ENCODE results near the gene TMEM35A. TPM values are rescaled to one million over a fixed set of nuclear protein-coding genes. Genes with fewer than 3 reads are reported as not detected.

TMEM35A gene
- total RNA-seq, 1 experiment from 2014 or later, result not detected

- H3K36me3 ChIP-seq (ENCODE audit: control insufficient read depth, insufficient read depth, low read length), result peaks cover 15% of the 10 kb centered on the region; the same call in 1 of the 2 replicates
- H3K9me3 ChIP-seq (ENCODE audit: control insufficient read depth, insufficient read depth, low read depth, low read length), result no peaks in the 10 kb centered on the region
- DNase-seq (ENCODE audit: low read depth, low spot score), result no peak
- POLR2A ChIA-PET, result interaction anchor here (0.6 kb wide), 1 partner anchor 48 kb away, joined by 3 read pairs; no protein-coding TSS in a partner anchor
- intact Hi-C loops (cut with micrococcal nuclease; ENCODE audit: unreplicated experiment), result no loop called here
- no peak overlapping the region for H3K4me3 ChIP-seq (ENCODE audit: low read depth in 2 of 2, low read length in 2 of 2)
- in situ Hi-C loops (cut with HindIII; ENCODE audit: low pct_unique_long_range_greater_than_20kb, low sequenced_read_pairs), result no loop called here
- no TSS peak for BruUV-seq (replicated peaks)
- no peak overlapping the region for H3K27ac ChIP-seq (ENCODE audit: low read length)
- ATAC-seq, result no peak
- no peaks in the 10 kb centered on the region for H3K27me3 ChIP-seq (ENCODE audit: control insufficient read depth, insufficient read depth, low read length)
- no peaks in the 10 kb centered on the region for H3K4me1 ChIP-seq (ENCODE audit: control insufficient read depth, insufficient read depth, low read length)
- TF ChIP-seq TCF7L2 (IDR thresholded peaks at IDR 0.05; ENCODE audit: low read depth, low read length) (no peak), SIN3A (IDR thresholded peaks at IDR 0.05; ENCODE audit: borderline replicate concordance, insufficient read depth, low read depth, low read length) (no peak), CTCF (IDR thresholded peaks at IDR 0.05) (no peak), REST (IDR thresholded peaks at IDR 0.05; ENCODE audit: insufficient read depth in 1 of 2, low read depth in 2 of 2, low read length in 1 of 2) (no peak), POLR2AphosphoS5 (IDR thresholded peaks at IDR 0.05; ENCODE audit: low read depth, low read length) (no peak)
- CTCF ChIA-PET, result no interaction called here
These were observed 39.0 kb downstream of the TMEM35A start for GRCh38 chrX:101117701-101118100.

DNA sequence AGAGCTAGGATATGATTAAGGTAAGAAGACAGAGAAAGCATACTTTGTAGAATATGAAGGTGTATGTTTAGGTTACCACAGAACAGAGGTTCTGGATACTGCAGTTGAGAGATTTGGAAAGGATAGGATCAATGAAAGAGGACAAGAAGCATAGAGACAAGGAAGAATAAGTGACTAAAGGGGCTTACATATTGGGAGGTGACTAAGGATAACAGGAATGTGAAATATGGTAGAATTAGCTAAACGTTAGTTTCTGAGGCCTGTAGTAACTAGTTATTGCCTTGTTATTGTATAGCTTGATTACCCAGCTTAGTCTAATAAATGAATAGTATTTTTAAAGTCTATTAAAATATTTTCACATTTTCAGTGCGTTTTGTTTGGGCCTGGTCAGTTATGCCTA lies 57.6 kb downstream of the TMEM35A start:
- Histone ChIP-seq H3K9me3 (ENCODE audit: control insufficient read depth, insufficient read depth, low read depth, low read length) (no peaks in the 10 kb centered on the region), H3K4me3 (ENCODE audit: low read depth in 2 of 2, low read length in 2 of 2) (no peak overlapping the region), H3K4me1 (ENCODE audit: control insufficient read depth, insufficient read depth, low read length) (no peaks in the 10 kb centered on the region), H3K36me3 (ENCODE audit: control insufficient read depth, insufficient read depth, low read length) (peaks cover 20% of the 10 kb centered on the region), H3K27ac (ENCODE audit: low read length) (no peak overlapping the region), H3K27me3 (ENCODE audit: control insufficient read depth, insufficient read depth, low read length) (no peaks in the 10 kb centered on the region)
- DNase-seq (ENCODE audit: low read depth, low spot score) (no peak), ATAC-seq (no peak)
- TF ChIP-seq CTCF (IDR thresholded peaks at IDR 0.05) (no peak), SIN3A (IDR thresholded peaks at IDR 0.05; ENCODE audit: borderline replicate concordance, insufficient read depth, low read depth, low read length) (no peak), TCF7L2 (IDR thresholded peaks at IDR 0.05; ENCODE audit: low read depth, low read length) (no peak), POLR2AphosphoS5 (IDR thresholded peaks at IDR 0.05; ENCODE audit: low read depth, low read length) (no peak)
- in situ Hi-C loops (cut with HindIII; ENCODE audit: low pct_unique_long_range_greater_than_20kb, low sequenced_read_pairs), result no loop called here
- no TSS peak for BruUV-seq (replicated peaks)
- ChIA-PET POLR2A (no interaction called here), CTCF (interaction anchor here (0.7 kb wide), 1 partner anchor 78 kb away, joined by 4 read pairs; no protein-coding TSS in a partner anchor)
- intact Hi-C loops (cut with micrococcal nuclease; ENCODE audit: unreplicated experiment), result no loop called here

Other genes with a start within 250 kb of the TMEM35A start
- not detected for gene NOX1, start 204.5 kb upstream of the TMEM35A start, total RNA-seq (2021; ENCODE audit: unreplicated experiment)
- 0.21 TPM for gene XKRX, start 150.0 kb upstream of the TMEM35A start, total RNA-seq (2021; ENCODE audit: unreplicated experiment)
- gene ARL13A, start 109.2 kb upstream of the TMEM35A start, total RNA-seq (2021; ENCODE audit: unreplicated experiment), result not detected
- gene TRMT2B, start 26.8 kb upstream of the TMEM35A start, total RNA-seq (2021; ENCODE audit: unreplicated experiment), result 39.7 TPM
- gene CENPI, start 19.3 kb downstream of the TMEM35A start, total RNA-seq (2021; ENCODE audit: unreplicated experiment), result 36.9 TPM
- 0.15 TPM for gene DRP2, start 140.9 kb downstream of the TMEM35A start, total RNA-seq (2021; ENCODE audit: unreplicated experiment)
- gene TAF7L, start 212.5 kb downstream of the TMEM35A start, total RNA-seq (2021; ENCODE audit: unreplicated experiment), result 0.18 TPM